Skin epidermis (tissue), 12 donors: ENCODE measurements around the gene SYCP3.
"Not testable (repeated sequence)": the region's sequence is repeated elsewhere in the genome, so short reads cannot be mapped to it uniquely, and the experiment has no call there.

Experiments used
- H3K27ac ChIP-seq, 21 experiments: fragments of 200-600 bp; sonication (generic) in 11 of 21; one replicate each; pipeline ENCODE4 v1.5.0; 2020; ENCODE audit warnings: mild to moderate bottlenecking in 3 of 21, inconsistent platforms in 2 of 21, moderate library complexity in 2 of 21
- H3K4me3 ChIP-seq, 7 experiments: fragments of 200-600 bp; sonication (generic) in 2 of 7; one replicate each; pipeline ENCODE4 v1.5.0; 2020; ENCODE audit warnings: inconsistent platforms in 2 of 7, mild to moderate bottlenecking in 2 of 7, moderate library complexity in 1 of 7

Gene SYCP3

GRCh38 chr12:101694297-101694848 is 44.9 kb downstream of the SYCP3 start:
- no peak overlapping the region for H3K4me3 ChIP-seq
- H3K27ac ChIP-seq, result no peak overlapping the region

DNA sequence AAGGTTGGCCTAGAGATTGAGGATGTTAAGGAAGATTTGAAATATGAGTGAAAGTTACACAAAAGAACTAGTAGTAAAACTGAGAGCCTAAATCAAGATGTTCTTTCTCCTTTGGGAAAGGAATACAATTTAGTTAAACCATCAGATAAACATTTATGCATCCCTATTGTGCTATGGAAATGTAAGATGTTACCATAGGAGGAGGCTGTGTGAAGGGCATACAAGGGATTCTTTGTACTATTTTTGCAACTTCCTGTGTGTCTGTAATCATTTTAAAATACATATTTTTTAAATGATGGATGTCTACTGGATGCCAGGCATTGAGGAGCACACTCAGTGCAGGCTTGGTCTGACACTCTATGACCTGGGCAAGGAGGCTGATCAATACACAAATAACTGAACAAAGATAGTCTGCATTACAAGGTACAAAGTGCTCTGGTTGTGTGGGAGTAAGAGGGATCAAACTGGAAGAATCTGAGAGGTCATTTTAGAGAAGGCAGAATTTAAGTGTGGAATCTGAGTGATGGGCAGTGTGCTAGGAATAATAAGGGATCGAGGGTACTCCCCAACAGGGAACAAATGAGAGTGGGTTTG is 47.7 kb downstream of the SYCP3 start:
- Histone ChIP-seq H3K27ac (no peak overlapping the region), H3K4me3 (no peak overlapping the region)

GRCh38 chr12:101690544-101691098 is 48.6 kb downstream of the SYCP3 start:
- no peak overlapping the region for H3K27ac ChIP-seq

DNA sequence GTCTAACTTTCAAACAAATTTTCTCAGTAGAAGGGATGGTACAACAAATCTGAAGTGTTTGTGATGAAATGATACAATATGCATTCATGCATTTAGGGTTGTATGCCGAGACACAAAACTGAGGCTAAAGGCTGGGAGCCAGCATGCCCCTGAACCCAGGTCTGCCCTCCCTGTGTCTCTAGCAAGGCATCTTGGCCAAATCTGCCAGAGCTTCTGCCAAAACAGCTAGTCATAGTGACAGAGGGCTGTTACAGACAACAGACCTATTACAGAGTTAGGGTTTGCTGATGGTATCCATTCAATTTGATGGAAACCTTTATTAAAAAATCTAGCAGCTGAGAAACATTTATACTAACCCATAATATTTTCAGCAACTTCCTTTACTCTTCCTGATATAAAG is 53.1 kb downstream of the SYCP3 start:
- H3K27ac ChIP-seq, result no peak overlapping the region
- no peak overlapping the region for H3K4me3 ChIP-seq

More at GRCh38 chr12:101690544-101691098, 48.6 kb downstream of the SYCP3 start:
- no peak overlapping the region for H3K4me3 ChIP-seq

DNA sequence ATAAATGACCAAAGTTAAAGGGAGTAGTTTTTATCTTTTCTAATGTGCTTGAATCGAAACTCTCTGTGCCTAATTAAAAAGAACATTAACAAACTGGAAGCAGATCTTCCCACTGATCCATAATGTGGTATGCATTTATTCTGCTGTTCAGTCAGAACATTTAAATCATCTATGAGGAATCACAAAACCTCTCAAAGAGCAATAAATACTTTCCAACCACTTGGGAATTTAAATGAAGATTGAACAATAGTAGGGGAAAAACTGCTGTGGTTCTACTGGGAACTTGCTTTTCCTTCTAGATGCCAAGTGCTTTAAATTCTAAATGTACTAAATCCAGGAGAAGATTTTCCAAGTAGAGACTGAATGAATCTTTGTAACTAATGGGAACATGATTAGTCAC is 54.2 kb downstream of the SYCP3 start:
- Histone ChIP-seq H3K27ac (no peak overlapping the region), H3K4me3 (no peak overlapping the region)

GRCh38 chr12:101681627-101682026 is 57.6 kb downstream of the SYCP3 start:
- H3K27ac ChIP-seq, H3K4me3 ChIP-seq: not testable (repeated sequence)

- no peak overlapping the region for H3K4me3 ChIP-seq
- H3K27ac ChIP-seq, result no peak overlapping the region
Observed at GRCh38 chr12:101680647-101681046, 58.6 kb downstream of the SYCP3 start.

DNA sequence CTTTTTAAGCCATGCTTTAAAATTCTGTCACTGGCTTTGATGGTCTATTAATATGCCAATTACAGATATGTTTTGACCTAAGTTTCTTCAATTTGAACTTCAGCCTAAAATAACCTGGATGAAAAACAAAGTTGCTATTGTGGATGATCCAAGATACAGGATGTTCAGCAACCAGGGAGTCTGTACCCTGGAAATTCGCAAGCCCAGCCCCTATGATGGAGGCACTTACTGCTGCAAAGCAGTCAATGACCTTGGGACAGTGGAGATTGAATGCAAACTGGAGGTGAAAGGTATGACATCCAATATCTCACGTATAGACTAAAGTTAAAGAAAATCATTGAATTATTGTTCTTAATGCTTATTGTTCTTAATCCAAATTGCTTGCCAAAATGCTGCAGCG is 59.0 kb downstream of the SYCP3 start:
- H3K4me3 ChIP-seq, result no peak overlapping the region
- H3K27ac ChIP-seq, result no peak overlapping the region
